ENCODE data around the gene TSPAN10. TPM values are rescaled to one million over a fixed set of nuclear protein-coding genes. Genes with fewer than 3 reads are reported as not detected.

The TSPAN10 gene
- total and polyA plus RNA-seq, 2 of the 13 experiments (the other 11 are each of a cell fraction or from before 2014, with no cell fraction given): 0.54 to 0.75 TPM

DNA sequence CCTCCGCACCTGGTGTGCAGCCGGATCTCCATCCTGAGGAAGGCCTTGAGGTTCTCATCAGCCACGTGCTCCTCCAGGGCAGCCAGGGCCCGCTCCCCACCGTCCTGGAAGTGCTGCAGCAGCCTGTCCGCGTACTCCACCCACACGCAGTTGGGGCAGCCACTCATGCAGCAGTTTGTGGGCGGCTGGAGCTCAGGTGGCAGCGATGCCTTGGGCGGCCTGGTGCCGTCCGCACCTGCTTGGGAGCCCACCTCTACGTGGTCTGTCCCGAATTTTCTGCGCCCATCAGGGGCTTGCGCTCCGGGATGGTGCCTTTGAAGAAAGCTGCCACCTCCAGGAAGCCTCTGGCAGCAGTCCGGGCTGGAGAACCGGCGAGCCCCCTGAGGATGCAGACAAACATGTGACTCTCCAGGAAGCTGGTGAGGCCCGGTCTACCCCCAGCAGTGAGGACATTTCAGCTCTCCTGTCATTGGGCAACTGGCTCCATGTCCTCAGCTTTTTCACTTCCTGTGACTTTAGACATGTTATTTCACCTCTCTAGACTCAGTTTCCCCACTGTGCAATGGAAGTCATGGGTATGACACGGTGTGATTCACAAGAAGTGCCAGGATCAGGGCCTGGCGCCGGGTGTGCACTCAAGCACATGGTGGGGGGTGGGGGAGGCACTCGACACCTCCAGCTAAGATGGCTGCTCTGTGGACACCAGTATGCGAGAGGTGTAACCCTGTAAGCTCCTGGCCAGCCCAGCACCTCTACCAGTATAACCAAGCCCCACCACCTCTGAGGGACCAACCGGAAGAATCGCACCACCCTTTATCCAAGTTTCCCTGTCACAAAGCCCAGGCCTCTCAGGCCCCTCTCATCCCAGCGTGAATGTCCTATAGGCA is 28.5 kb downstream of the TSPAN10 start (continued):
- TF ChIP-seq, protein P1, sequence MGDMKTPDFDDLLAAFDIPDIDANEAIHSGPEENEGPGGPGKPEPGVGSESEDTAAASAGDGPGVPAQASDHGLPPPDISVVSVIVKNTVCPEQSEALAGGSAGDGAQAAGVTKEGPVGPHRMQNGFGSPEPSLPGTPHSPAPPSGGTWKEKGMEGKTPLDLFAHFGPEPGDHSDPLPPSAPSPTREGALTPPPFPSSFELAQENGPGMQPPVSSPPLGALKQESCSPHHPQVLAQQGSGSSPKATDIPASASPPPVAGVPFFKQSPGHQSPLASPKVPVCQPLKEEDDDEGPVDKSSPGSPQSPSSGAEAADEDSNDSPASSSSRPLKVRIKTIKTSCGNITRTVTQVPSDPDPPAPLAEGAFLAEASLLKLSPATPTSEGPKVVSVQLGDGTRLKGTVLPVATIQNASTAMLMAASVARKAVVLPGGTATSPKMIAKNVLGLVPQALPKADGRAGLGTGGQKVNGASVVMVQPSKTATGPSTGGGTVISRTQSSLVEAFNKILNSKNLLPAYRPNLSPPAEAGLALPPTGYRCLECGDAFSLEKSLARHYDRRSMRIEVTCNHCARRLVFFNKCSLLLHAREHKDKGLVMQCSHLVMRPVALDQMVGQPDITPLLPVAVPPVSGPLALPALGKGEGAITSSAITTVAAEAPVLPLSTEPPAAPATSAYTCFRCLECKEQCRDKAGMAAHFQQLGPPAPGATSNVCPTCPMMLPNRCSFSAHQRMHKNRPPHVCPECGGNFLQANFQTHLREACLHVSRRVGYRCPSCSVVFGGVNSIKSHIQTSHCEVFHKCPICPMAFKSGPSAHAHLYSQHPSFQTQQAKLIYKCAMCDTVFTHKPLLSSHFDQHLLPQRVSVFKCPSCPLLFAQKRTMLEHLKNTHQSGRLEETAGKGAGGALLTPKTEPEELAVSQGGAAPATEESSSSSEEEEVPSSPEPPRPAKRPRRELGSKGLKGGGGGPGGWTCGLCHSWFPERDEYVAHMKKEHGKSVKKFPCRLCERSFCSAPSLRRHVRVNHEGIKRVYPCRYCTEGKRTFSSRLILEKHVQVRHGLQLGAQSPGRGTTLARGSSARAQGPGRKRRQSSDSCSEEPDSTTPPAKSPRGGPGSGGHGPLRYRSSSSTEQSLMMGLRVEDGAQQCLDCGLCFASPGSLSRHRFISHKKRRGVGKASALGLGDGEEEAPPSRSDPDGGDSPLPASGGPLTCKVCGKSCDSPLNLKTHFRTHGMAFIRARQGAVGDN (CRISPR knock-in tag; IDR thresholded peaks at IDR 0.05): peak; percentile 96
- TF ChIP-seq ZNF879 (CRISPR knock-in tag; IDR thresholded peaks at IDR 0.05) (peak; percentile 29; the same call in 1 of the 2 replicates), ZNF33B (CRISPR knock-in tag; IDR thresholded peaks at IDR 0.05) (peak; percentile 49; the same call in 1 of the 2 replicates), IKZF4 (CRISPR knock-in tag; IDR thresholded peaks at IDR 0.05; ENCODE audit: borderline replicate concordance, low read depth, not compliant biosample characterization) (no peak), PLSCR1 (CRISPR knock-in tag; IDR thresholded peaks at IDR 0.05; ENCODE audit: borderline replicate concordance) (0 out of 2 replicates have a peak, but pooled peaks have one; percentile 63)

DNA sequence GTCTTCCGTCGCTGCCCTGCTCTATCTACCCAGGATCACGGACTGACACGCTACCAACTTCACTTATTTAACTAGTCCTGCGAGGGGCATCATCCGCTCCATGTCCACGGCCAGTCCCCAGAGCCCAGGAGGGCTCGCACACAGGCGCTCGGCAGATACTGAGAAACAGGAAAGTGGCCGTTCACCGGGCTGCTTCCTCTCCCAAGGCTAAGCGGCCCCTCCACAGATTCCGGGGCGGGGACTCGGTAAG is 29.0 kb downstream of the TSPAN10 start:
- CTCF ChIA-PET (ENCODE audit: low intra/inter-chr PET ratio, low total read pairs): no interaction called here
- FAIRE-seq (no peak), DNase-seq (ENCODE audit: low spot score) (peak; percentile 36), ATAC-seq (peak; percentile 51; the same call in 2 of the 3 replicates)
- no peak overlapping the region for H2AFZ ChIP-seq (ENCODE audit: low read length)
- peaks cover 9 to 23% of the 10 kb centered on the region in 2 experiments for H3K36me3 ChIP-seq (replicated peaks in 1 of 2; ENCODE audit: control insufficient read depth in 1 of 2, insufficient read depth in 2 of 2, low read length in 2 of 2)
- H3K4me3 ChIP-seq (replicated peaks in 1 of 3; ENCODE audit: insufficient read depth in 1 of 3, low read depth in 2 of 3, low read length in 3 of 3): peak overlapping the region; percentile 86 to 98 (median 96)
- TSS peak; percentile 87 for BruUV-seq (replicated peaks)
- in situ Hi-C loops (cut with HindIII; ENCODE audit: extremely low pct_ligation_motif_present, low pct_unique_long_range_greater_than_20kb): no loop called here
- peak overlapping the region; percentile 92 for H3K4me2 ChIP-seq (ENCODE audit: low read depth, low read length)
- no peaks in the 10 kb centered on the region; a peak in 1 of 5 replicates for H3K27me3 ChIP-seq (ENCODE audit: control insufficient read depth in 1 of 2, insufficient read depth in 2 of 2, low read length in 2 of 2)
- H3K27ac ChIP-seq (ENCODE audit: extremely low read length, insufficient read depth, low read length): peak overlapping the region; percentile 81
- H3K4me1 ChIP-seq (ENCODE audit: insufficient read depth, low read length): peaks cover 27% of the 10 kb centered on the region
- H3K9ac ChIP-seq (ENCODE audit: insufficient read depth, low read depth, low read length): peak overlapping the region; percentile 92
- WGBS (ENCODE audit: low lambda C conversion rate): 0% methylated on average over 13 of the region's 16 CpGs
- no peaks in the 10 kb centered on the region for H3K9me3 ChIP-seq (ENCODE audit: low read length)
- POLR2A ChIA-PET: interaction anchor here (0.9 to 6.3 kb wide), 19 partner anchors 9 to 443 kb away, joined by 3 to 68 read pairs (median 7); partner anchors contain the start of genes ARL16, CEP131, FAAP100 and HGS
- no peaks in the 10 kb centered on the region for H4K20me1 ChIP-seq (ENCODE audit: insufficient read depth, low read length)
- H3K79me2 ChIP-seq (ENCODE audit: insufficient read depth, low read length): peaks cover 30% of the 10 kb centered on the region
- intact Hi-C loops (cut with micrococcal nuclease; ENCODE audit: unreplicated experiment): loop anchor here (2.0 to 5.0 kb wide), 2 partner anchors 29 to 36 kb away; partner anchors contain the start of genes MRPL12, NPLOC4 and TSPAN10
- TF ChIP-seq, protein P2, sequence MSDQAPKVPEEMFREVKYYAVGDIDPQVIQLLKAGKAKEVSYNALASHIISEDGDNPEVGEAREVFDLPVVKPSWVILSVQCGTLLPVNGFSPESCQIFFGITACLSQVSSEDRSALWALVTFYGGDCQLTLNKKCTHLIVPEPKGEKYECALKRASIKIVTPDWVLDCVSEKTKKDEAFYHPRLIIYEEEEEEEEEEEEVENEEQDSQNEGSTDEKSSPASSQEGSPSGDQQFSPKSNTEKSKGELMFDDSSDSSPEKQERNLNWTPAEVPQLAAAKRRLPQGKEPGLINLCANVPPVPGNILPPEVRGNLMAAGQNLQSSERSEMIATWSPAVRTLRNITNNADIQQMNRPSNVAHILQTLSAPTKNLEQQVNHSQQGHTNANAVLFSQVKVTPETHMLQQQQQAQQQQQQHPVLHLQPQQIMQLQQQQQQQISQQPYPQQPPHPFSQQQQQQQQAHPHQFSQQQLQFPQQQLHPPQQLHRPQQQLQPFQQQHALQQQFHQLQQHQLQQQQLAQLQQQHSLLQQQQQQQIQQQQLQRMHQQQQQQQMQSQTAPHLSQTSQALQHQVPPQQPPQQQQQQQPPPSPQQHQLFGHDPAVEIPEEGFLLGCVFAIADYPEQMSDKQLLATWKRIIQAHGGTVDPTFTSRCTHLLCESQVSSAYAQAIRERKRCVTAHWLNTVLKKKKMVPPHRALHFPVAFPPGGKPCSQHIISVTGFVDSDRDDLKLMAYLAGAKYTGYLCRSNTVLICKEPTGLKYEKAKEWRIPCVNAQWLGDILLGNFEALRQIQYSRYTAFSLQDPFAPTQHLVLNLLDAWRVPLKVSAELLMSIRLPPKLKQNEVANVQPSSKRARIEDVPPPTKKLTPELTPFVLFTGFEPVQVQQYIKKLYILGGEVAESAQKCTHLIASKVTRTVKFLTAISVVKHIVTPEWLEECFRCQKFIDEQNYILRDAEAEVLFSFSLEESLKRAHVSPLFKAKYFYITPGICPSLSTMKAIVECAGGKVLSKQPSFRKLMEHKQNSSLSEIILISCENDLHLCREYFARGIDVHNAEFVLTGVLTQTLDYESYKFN (CRISPR knock-in tag; conservative IDR thresholded peaks at IDR 0.05): no peak
- TF ChIP-seq PLSCR1 (CRISPR knock-in tag; IDR thresholded peaks at IDR 0.05; ENCODE audit: borderline replicate concordance) (0 out of 2 replicates have a peak, but pooled peaks have one; percentile 15), ZNF678 (CRISPR knock-in tag; IDR thresholded peaks at IDR 0.05) (no peak), ZSCAN25 (CRISPR knock-in tag; IDR thresholded peaks at IDR 0.05) (no peak), KMT2A (CRISPR knock-in tag; IDR thresholded peaks at IDR 0.05) (no peak), RFX1 (IDR thresholded peaks at IDR 0.05) (no peak), BCL6 (CRISPR knock-in tag; IDR thresholded peaks at IDR 0.05) (no peak; the same call in 1 of the 2 replicates), DMAP1 (CRISPR knock-in tag; IDR thresholded peaks at IDR 0.05) (no peak)

All from HepG2 (cell line).